A549 treated with Mapracorat at 1 μM for 4 hours (cell line): ENCODE data around the gene CDC14A. TPM values are rescaled to one million over a fixed set of nuclear protein-coding genes. Genes with fewer than 3 reads are reported as not detected.

ENCODE experiments used
- total RNA-seq: library from RNA; stranded (reverse); fragments of 200-300 nt; extraction: Qiagen RNA extraction; gene quantifications from 5 replicates; pipeline ENCODE4 v1.2.3, GENCODE V29; 2022

The CDC14A gene, protein sequence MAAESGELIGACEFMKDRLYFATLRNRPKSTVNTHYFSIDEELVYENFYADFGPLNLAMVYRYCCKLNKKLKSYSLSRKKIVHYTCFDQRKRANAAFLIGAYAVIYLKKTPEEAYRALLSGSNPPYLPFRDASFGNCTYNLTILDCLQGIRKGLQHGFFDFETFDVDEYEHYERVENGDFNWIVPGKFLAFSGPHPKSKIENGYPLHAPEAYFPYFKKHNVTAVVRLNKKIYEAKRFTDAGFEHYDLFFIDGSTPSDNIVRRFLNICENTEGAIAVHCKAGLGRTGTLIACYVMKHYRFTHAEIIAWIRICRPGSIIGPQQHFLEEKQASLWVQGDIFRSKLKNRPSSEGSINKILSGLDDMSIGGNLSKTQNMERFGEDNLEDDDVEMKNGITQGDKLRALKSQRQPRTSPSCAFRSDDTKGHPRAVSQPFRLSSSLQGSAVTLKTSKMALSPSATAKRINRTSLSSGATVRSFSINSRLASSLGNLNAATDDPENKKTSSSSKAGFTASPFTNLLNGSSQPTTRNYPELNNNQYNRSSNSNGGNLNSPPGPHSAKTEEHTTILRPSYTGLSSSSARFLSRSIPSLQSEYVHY
- 1.9 to 2.6 TPM (median 2.4 TPM) in 5 replicates for total RNA-seq

DNA sequence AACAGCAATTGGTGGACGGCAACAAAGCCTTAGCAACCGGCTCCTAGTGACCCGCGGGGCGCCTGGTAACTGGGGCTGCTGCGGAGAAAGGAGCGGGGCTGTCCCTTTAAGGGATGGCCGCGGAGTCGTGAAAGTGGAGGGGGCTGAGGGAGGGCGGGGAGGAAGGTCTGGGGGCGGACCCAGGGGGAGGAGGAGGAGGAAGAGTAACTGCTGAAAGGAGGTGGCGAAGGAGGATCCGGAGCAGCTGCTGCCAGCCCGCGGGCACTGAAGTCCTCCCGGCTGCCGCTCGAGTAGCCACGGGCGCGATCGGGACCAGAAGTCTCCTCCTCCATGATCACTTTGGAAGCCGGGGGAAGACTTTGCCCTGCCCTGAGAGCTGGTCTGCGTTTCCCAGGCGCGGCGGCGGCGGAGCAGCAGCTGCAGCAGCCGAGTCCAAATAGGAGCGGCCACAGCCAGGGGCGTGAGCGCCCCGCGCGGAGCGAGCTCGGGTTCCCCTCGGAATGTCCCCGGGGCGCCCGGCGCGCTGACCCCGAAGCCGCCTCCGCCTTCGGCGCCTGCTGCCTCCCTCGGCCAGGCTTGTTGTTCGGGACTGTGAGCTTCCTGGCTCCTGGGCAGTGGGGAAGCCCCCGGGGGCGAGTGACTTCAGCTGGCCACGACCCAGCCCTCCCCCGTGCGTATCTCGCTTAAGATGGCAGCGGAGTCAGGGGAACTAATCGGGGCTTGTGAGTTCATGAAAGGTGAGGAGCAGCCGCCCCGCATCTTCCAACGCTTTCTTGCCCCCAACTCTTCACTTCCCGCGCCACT is at the start of gene CDC14A:
Gene CDC14A (plus strand): TSS at position 240 of the 804 bp plus-strand sequence. CDS start 449 bp downstream, at position 689.

Other genes starting within 250 kb of the CDC14A start
- 3.4 to 4.0 TPM (median 3.7 TPM) in 5 replicates for gene SASS6, start 219.6 kb upstream of the CDC14A start, total RNA-seq
- 5.5 to 7.7 TPM (median 7.2 TPM) in 5 replicates for gene TRMT13, start 219.3 kb upstream of the CDC14A start, total RNA-seq
- gene LRRC39, start 174.2 kb upstream of the CDC14A start, total RNA-seq, result 0.10 to 0.15 TPM (median 0.10 TPM) in 3 of 5 replicates, not detected in the others
- 3.0 to 4.2 TPM (median 3.7 TPM) in 5 replicates for gene DBT, start 102.7 kb upstream of the CDC14A start, total RNA-seq
- gene RTCA, start 86.3 kb upstream of the CDC14A start, total RNA-seq, result 21.7 to 23.5 TPM (median 22.2 TPM) in 5 replicates
- gene GPR88, start 185.6 kb downstream of the CDC14A start, total RNA-seq, result not detected in 5 replicates